H7 (cell line): Measurements from ENCODE around the gene ZNF23. TPM values are rescaled to one million over a fixed set of nuclear protein-coding genes. Genes with fewer than 3 reads are reported as not detected.

Experiments
- DNase-seq: peaks from one replicate; pipeline ENCODE4 v3.0.0; 2012
- H3K27me3 ChIP-seq: 2 replicates; pipeline ENCODE4 v1.6.0; 2011; ENCODE audit warnings: mild to moderate bottlenecking, low read length; ENCODE audit not compliant: control insufficient read depth, insufficient read depth
- H3K36me3 ChIP-seq: replicated peaks from 2 replicates; pipeline ENCODE4 v1.5.1; 2011; ENCODE audit warnings: low read length; ENCODE audit not compliant: control insufficient read depth, insufficient read depth
- H3K4me3 ChIP-seq: 2 replicates; pipeline ENCODE4 v1.5.1; 2011; ENCODE audit warnings: low read depth, mild to moderate bottlenecking, control low read depth, low read length, moderate library complexity; ENCODE audit not compliant: insufficient read depth
- total RNA-seq: library from RNA; depleted of rRNA; stranded (reverse); fragments of >200 nt; shearing (Covaris generic); gene quantifications from 2 replicates; pipeline ENCODE4 v1.2.3, GENCODE V29; 2014

The ZNF23 gene
- total RNA-seq, 1 experiment from 2014 or later, result 9.8 TPM

DNA sequence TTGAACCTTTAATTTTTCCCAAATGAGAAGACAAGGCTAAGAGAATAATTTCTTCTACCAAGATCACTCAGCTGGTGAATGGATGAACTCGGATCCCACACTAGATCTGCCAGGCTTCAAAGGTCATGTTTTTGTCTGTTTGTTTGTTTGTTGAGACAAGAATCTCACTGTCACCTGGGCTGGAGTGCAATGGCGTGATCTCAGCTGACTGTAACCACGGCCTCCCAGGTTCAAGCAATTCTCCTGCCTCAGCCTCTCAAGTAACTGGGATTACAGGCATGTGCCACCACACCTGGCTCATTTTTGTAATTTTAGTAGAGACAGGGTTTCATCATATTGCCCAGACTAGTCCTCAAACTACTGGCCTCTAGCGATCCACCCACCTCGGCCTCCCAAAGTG lies 20.5 kb upstream of the ZNF23 start:
- Histone ChIP-seq H3K4me3 (no peak overlapping the region), H3K36me3 (no peaks in the 10 kb centered on the region), H3K27me3 (no peaks in the 10 kb centered on the region)
- no peak for DNase-seq

DNA sequence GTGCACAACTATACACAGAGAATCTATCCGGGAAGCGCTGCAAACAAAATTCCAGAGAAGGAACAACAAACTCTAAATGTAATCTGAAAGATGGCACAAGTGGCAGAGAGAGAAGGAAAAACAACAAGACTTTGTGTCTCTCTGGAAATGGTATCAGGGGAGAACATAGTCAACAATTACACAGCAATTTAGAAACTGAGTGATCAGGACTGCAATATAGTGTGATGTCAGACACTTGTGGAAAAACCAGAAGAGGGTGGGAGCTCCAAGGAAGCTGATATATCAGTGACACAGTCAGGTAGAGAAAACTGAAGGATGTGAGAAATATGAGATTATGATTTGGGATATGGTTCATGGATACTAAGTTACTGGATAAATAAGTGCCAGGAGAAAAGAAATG lies 18.9 kb upstream of the ZNF23 start:
- Histone ChIP-seq H3K27me3 (no peaks in the 10 kb centered on the region), H3K4me3 (no peak overlapping the region), H3K36me3 (no peaks in the 10 kb centered on the region)
- no peak for DNase-seq

- H3K4me3 ChIP-seq, result no peak overlapping the region
- peak; percentile 59 for DNase-seq
- H3K36me3 ChIP-seq, result no peaks in the 10 kb centered on the region; the same call in 1 of the 2 replicates
- no peaks in the 10 kb centered on the region for H3K27me3 ChIP-seq
Observed at GRCh38 chr16:71479420-71479819, 17.4 kb upstream of the ZNF23 start.

DNA sequence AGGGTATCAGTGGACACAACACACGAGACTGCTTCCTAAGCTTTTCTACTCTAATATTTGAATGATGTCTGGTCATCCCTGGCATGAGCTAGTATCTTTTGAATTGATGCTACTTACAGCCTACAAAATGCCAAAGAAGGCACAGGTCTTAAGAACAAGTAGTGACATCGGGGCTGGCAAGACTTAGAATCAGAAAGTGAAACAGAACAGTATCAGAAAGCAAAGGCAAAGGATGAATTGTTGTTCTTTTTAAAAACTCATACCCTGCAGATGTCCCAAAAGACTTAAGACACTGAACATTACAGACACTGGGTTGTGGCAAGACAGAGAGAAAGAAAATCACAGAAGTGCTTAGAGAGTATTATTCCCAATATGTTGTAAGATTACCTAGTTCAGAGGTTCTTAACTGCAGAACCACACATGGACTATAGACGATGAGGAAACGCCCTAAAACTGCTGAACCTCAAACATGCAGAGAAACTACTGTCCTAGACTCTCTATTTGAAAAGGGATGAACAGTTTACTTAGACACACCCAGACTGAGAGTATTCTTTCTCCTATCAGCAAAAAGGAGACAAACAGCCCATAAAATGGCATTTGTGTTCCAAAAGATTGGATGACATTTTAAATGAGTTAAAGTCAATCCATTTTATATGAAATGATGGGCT lies 14.5 kb upstream of the ZNF23 start:
- H3K27me3 ChIP-seq, result no peaks in the 10 kb centered on the region
- DNase-seq, result no peak
- no peaks in the 10 kb centered on the region; the same call in 1 of the 2 replicates for H3K36me3 ChIP-seq
- no peak overlapping the region for H3K4me3 ChIP-seq

DNA sequence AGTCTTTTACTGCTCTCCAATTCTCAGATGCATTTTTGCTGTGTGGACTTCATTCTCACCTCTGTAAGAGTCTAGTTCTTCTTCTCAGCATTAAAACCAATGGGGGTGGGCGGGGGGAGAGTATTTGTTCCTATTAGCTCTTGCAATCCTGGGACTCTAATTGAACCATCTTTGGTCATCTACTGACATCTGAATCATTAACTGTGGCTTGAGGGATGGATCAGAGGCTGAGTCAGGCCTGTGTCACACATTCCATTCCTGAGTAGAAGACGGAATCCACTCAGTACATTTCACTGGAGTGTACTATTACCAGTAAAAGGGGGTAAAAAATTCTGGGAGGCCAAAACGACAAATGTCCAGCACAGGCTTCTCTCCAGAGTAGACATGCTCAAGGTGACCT lies 12.8 kb upstream of the ZNF23 start:
- DNase-seq, result no peak
- no peak overlapping the region for H3K4me3 ChIP-seq
- no peaks in the 10 kb centered on the region; the same call in 1 of the 2 replicates for H3K27me3 ChIP-seq
- no peaks in the 10 kb centered on the region; the same call in 1 of the 2 replicates for H3K36me3 ChIP-seq

DNA sequence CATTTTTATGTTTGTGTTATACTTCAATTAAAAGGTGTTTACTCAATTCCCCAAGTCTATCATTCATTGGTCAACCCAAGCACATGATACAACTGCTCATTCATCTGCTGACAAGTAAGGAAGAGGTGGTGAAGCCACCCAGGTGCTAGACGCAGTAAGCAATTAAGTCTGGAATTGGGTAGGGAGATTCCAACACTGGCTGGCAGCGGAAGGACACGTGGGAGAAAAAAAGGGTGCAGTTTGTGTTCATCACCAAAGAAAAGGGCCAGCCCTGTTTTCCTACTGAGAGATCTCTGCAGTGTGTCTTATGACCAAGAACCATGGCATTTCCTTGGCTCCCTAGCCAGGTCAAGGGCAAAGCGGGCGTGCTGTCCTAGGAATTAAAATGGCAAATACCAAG lies 11.8 kb upstream of the ZNF23 start:
- H3K27me3 ChIP-seq, result no peaks in the 10 kb centered on the region; the same call in 1 of the 2 replicates
- no peaks in the 10 kb centered on the region; the same call in 1 of the 2 replicates for H3K36me3 ChIP-seq
- no peak for DNase-seq
- H3K4me3 ChIP-seq, result no peak overlapping the region

DNA sequence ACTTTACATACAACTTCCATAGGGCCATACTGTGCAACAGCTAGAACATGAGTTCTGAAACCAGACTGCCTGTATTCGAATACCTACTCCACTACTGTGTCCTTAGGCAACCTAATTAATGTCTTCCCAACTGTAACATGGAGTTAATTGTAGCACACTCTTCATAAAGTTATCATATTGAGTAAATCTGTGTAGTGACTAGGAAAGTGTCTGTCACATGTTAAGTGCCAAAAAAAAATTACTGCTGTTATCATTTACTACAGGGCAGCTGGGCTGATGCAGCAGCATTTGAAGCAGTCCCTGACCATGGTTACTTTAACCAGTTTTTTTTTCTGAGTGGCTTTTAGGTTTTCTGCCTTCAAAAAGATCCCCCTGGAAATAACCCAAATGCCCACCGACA lies 10.9 kb upstream of the ZNF23 start:
- H3K27me3 ChIP-seq, result no peaks in the 10 kb centered on the region; the same call in 1 of the 2 replicates
- DNase-seq, result no peak
- H3K4me3 ChIP-seq, result no peak overlapping the region
- H3K36me3 ChIP-seq, result no peaks in the 10 kb centered on the region; the same call in 1 of the 2 replicates

DNA sequence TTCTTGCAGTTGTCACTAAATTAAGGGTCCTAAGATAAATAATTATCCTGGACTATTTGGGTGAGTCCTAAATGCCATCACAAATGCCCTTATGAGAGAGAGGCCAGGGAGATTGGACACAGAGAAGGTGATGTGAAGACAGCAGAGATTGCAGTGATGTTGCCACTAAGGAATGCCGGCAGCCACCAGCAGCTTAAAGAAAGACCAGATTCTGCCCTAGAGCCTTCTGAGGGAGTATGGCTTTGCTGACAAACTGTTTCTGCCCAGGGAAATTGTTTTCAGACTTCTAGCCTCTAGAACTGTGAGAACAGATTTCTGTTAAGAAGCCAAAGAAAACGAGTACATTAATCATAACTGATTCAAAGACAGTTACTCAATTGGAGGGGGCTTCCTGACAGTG lies 10.0 kb upstream of the ZNF23 start:
- no peaks in the 10 kb centered on the region; the same call in 1 of the 2 replicates for H3K27me3 ChIP-seq
- DNase-seq, result no peak

GRCh38 chr16:71467810-71468209 lies 5.8 kb upstream of the ZNF23 start:
- Histone ChIP-seq H3K4me3 (no peak overlapping the region), H3K36me3 (no peaks in the 10 kb centered on the region), H3K27me3 (no peaks in the 10 kb centered on the region; the same call in 1 of the 2 replicates)
- peak; percentile 80 for DNase-seq

More for the DNA sequence above, 10.0 kb upstream of the ZNF23 start:
- Histone ChIP-seq H3K36me3 (no peaks in the 10 kb centered on the region; the same call in 1 of the 2 replicates), H3K4me3 (no peak overlapping the region)

- no peaks in the 10 kb centered on the region for H3K27me3 ChIP-seq
- no peak overlapping the region for H3K4me3 ChIP-seq
- no peak for DNase-seq
- no peaks in the 10 kb centered on the region for H3K36me3 ChIP-seq
Observed at GRCh38 chr16:71464231-71464630, 2.2 kb upstream of the ZNF23 start.

- Histone ChIP-seq H3K36me3 (no peaks in the 10 kb centered on the region), H3K27me3 (no peaks in the 10 kb centered on the region), H3K4me3 (no peak overlapping the region)
- no peak for DNase-seq
Observed at GRCh38 chr16:71460941-71461340, 1.1 kb downstream of the ZNF23 start.

GRCh38 chr16:71460236-71460635 lies 1.8 kb downstream of the ZNF23 start:
- Histone ChIP-seq H3K27me3 (no peaks in the 10 kb centered on the region), H3K4me3 (no peak overlapping the region), H3K36me3 (no peaks in the 10 kb centered on the region)
- DNase-seq, result no peak

DNA sequence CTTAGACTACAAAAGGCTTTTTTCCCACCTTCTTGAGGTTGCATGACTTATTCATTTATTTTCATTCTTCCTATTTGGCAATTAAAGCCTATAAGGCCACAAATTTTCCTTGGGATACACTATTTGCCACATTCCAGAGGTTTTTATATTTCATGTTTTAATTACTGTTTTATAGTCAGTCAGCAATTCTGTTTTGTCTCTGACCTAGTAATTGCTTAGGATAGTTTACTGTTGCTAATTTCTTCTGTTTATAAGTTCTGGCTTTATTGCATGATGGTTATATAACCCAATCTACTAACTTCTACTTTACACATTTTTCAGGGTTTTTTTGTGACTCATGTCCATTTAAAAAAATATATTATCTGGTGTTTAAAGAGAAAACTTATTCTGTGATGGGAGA lies 2.5 kb downstream of the ZNF23 start:
- no peaks in the 10 kb centered on the region for H3K36me3 ChIP-seq
- no peaks in the 10 kb centered on the region for H3K27me3 ChIP-seq
- no peak overlapping the region for H3K4me3 ChIP-seq
- DNase-seq, result no peak

GRCh38 chr16:71456801-71457200 lies 5.2 kb downstream of the ZNF23 start:
- H3K4me3 ChIP-seq, result no peak overlapping the region
- DNase-seq, result no peak
- H3K27me3 ChIP-seq, result no peaks in the 10 kb centered on the region
- H3K36me3 ChIP-seq, result peaks cover 2% of the 10 kb centered on the region

- H3K36me3 ChIP-seq, result peaks cover 16% of the 10 kb centered on the region
- DNase-seq, result no peak
Observed at GRCh38 chr16:71453036-71453435, 9.0 kb downstream of the ZNF23 start.

More at GRCh38 chr16:71453036-71453435, 9.0 kb downstream of the ZNF23 start:
- H3K27me3 ChIP-seq, result no peaks in the 10 kb centered on the region
- H3K4me3 ChIP-seq, result no peak overlapping the region
